ENCODE measurements around the gene STAT5B. TPM values are rescaled to one million over a fixed set of nuclear protein-coding genes. Genes with fewer than 3 reads are reported as not detected.

STAT5B gene
- total and polyA plus RNA-seq, 2 experiments from 2014 or later: 26.8 to 62.4 TPM

DNA sequence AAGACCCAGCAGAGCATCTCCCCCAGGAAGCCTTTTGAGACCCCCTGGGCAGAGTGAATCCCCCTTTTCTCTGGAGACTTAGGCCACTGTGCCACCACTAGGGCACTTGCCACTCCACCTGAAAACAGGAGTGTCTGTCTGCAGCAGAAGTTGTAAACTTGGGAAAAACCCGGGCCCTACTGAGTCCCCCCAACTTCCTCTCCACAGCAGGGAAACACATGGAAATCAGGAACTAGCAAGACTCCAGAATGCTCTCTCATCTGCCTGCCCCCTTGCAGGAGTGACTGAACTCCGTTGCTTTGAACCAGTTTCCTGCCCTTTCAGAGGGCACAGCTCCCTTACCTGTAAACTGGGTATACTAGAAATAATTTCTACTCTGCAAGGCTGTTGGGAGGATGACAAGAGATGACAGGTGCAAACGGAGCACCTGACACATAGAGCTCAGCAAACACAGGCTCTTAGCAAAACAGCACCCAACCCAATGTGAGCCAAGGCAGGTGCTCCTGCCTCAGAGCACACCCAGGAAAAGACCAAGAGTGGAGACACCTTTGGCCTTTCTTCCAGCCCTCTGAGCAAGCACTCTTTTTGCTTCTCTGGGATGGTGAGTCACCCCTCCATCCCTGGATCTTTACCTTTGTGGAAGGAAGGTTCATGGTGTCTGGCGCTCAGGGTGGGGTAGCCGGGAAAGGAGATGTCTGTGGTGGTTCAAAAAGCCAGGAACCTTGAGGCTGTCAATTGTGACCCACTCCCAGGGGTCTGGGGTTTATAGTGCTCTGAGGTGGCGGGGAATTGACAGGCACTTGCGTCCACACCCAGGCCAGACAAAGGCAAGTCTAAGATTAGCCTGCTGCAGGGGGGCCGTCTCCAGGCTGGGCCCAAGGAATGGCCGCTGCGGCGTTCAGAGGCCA is 91.2 kb downstream of the STAT5B start, which contains the start of gene HCRT:
Gene HCRT, minus strand, starts transcription at position 740 of the 908 bp plus-strand sequence. Its CDS starts 87 bp downstream, at position 653.
- peaks cover 19% of the 10 kb centered on the region for H3K4me1 ChIP-seq (ENCODE audit: low read depth)
- no peaks in the 10 kb centered on the region for H3K36me3 ChIP-seq
- H3K27ac ChIP-seq: peak within 1 kb of the TSS; percentile 2
- no peaks in the 10 kb centered on the region for H3K9me3 ChIP-seq (ENCODE audit: low read depth)
- DNase-seq (ENCODE audit: low read depth in 1 of 2, low spot score in 1 of 2): peak in 1 of 2 donors; percentile 30
- TF ChIP-seq, protein P1, sequence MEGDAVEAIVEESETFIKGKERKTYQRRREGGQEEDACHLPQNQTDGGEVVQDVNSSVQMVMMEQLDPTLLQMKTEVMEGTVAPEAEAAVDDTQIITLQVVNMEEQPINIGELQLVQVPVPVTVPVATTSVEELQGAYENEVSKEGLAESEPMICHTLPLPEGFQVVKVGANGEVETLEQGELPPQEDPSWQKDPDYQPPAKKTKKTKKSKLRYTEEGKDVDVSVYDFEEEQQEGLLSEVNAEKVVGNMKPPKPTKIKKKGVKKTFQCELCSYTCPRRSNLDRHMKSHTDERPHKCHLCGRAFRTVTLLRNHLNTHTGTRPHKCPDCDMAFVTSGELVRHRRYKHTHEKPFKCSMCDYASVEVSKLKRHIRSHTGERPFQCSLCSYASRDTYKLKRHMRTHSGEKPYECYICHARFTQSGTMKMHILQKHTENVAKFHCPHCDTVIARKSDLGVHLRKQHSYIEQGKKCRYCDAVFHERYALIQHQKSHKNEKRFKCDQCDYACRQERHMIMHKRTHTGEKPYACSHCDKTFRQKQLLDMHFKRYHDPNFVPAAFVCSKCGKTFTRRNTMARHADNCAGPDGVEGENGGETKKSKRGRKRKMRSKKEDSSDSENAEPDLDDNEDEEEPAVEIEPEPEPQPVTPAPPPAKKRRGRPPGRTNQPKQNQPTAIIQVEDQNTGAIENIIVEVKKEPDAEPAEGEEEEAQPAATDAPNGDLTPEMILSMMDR (IDR thresholded peaks at IDR 0.05; ENCODE audit: low read depth, low read length): no peak
- H3K27me3 ChIP-seq: peaks cover 39% of the 10 kb centered on the region
- H3K4me3 ChIP-seq: peak within 1 kb of the TSS; percentile 27

- no peaks in the 10 kb centered on the region for H3K9me3 ChIP-seq (ENCODE audit: low read depth)
- H3K36me3 ChIP-seq: no peaks in the 10 kb centered on the region
- H3K27me3 ChIP-seq: peaks cover 46% of the 10 kb centered on the region
- TF ChIP-seq, protein P1 (IDR thresholded peaks at IDR 0.05; ENCODE audit: low read depth, low read length): peak; percentile 70
- H3K4me1 ChIP-seq (ENCODE audit: low read depth): peaks cover 19% of the 10 kb centered on the region
- H3K4me3 ChIP-seq: peak overlapping the region; percentile 27
- H3K27ac ChIP-seq: no peak overlapping the region
- peak; percentile 81 to 88 for DNase-seq (ENCODE audit: low read depth in 1 of 2, low spot score in 1 of 2)
Observed at GRCh38 chr17:42183741-42184711, 92.2 kb downstream of the STAT5B start.

DNA sequence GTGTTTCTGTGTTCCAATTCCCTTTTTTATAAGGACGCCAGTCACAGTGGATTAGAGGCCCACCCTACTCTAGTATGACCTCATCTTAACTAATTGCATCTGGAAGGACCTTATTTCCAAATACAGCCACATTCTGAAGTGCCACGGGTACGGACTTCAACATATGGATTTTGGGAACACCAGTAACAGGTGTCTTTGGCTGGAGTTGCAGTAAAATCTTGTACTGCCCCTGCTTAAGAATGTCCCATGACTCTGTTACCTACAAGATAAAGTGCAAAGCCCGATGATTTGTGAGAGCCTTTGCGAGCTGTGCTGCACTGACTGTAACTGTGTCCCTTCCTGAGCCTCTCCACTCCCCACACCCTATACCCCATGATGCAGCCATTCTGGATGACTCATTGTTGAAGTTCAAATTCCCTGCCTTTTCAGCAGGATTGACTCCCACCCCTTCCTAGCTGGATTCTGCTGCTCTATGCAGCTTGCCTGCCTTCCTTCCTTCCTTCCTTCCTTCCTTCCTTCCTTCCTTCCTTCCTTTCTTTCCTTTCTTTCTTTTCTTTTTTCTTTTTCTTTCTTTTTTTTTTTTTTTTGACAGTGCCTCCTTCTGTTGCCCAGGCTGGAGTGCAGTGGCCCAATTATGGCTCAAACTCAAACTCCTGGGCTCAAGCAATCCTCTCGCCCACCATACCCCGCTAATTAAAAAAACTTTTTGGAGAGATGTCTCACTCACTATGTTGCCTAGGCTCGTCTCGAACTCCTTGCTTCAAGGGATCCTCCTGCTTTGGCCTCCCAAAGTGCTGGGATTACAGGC is 93.1 kb downstream of the STAT5B start:
- Histone ChIP-seq H3K27me3 (peaks cover 55% of the 10 kb centered on the region), H3K9me3 (ENCODE audit: low read depth) (no peaks in the 10 kb centered on the region), H3K27ac (no peak overlapping the region), H3K4me3 (peak overlapping the region; percentile 27), H3K36me3 (no peaks in the 10 kb centered on the region), H3K4me1 (ENCODE audit: low read depth) (peaks cover 19% of the 10 kb centered on the region)
- TF ChIP-seq, protein P1 (IDR thresholded peaks at IDR 0.05; ENCODE audit: low read depth, low read length): no peak
- peak in 1 of 2 donors; percentile 20 for DNase-seq (ENCODE audit: low read depth in 1 of 2, low spot score in 1 of 2)

- H3K27ac ChIP-seq: no peak overlapping the region
- DNase-seq (ENCODE audit: low read depth in 1 of 2, low spot score in 1 of 2): no peak
- H3K36me3 ChIP-seq: no peaks in the 10 kb centered on the region
- no peaks in the 10 kb centered on the region for H3K9me3 ChIP-seq (ENCODE audit: low read depth)
- peaks cover 56% of the 10 kb centered on the region for H3K27me3 ChIP-seq
- peaks cover 19% of the 10 kb centered on the region for H3K4me1 ChIP-seq (ENCODE audit: low read depth)
- TF ChIP-seq, protein P1 (IDR thresholded peaks at IDR 0.05; ENCODE audit: low read depth, low read length): no peak
- no peak overlapping the region for H3K4me3 ChIP-seq
Observed at GRCh38 chr17:42181851-42182207, 94.4 kb downstream of the STAT5B start.

All from cardiac muscle cell (in vitro differentiated cells and primary cell).